ENCODE data around the gene PRUNE2.
"Not testable (repeated sequence)": the region's sequence is repeated elsewhere in the genome, so short reads cannot be mapped to it uniquely, and the experiment has no call there.

Gene PRUNE2, protein sequence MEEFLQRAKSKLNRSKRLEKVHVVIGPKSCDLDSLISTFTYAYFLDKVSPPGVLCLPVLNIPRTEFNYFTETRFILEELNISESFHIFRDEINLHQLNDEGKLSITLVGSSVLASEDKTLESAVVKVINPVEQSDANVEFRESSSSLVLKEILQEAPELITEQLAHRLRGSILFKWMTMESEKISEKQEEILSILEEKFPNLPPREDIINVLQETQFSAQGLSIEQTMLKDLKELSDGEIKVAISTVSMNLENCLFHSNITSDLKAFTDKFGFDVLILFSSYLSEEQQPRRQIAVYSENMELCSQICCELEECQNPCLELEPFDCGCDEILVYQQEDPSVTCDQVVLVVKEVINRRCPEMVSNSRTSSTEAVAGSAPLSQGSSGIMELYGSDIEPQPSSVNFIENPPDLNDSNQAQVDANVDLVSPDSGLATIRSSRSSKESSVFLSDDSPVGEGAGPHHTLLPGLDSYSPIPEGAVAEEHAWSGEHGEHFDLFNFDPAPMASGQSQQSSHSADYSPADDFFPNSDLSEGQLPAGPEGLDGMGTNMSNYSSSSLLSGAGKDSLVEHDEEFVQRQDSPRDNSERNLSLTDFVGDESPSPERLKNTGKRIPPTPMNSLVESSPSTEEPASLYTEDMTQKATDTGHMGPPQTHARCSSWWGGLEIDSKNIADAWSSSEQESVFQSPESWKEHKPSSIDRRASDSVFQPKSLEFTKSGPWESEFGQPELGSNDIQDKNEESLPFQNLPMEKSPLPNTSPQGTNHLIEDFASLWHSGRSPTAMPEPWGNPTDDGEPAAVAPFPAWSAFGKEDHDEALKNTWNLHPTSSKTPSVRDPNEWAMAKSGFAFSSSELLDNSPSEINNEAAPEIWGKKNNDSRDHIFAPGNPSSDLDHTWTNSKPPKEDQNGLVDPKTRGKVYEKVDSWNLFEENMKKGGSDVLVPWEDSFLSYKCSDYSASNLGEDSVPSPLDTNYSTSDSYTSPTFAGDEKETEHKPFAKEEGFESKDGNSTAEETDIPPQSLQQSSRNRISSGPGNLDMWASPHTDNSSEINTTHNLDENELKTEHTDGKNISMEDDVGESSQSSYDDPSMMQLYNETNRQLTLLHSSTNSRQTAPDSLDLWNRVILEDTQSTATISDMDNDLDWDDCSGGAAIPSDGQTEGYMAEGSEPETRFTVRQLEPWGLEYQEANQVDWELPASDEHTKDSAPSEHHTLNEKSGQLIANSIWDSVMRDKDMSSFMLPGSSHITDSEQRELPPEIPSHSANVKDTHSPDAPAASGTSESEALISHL (N-terminal part only)

DNA sequence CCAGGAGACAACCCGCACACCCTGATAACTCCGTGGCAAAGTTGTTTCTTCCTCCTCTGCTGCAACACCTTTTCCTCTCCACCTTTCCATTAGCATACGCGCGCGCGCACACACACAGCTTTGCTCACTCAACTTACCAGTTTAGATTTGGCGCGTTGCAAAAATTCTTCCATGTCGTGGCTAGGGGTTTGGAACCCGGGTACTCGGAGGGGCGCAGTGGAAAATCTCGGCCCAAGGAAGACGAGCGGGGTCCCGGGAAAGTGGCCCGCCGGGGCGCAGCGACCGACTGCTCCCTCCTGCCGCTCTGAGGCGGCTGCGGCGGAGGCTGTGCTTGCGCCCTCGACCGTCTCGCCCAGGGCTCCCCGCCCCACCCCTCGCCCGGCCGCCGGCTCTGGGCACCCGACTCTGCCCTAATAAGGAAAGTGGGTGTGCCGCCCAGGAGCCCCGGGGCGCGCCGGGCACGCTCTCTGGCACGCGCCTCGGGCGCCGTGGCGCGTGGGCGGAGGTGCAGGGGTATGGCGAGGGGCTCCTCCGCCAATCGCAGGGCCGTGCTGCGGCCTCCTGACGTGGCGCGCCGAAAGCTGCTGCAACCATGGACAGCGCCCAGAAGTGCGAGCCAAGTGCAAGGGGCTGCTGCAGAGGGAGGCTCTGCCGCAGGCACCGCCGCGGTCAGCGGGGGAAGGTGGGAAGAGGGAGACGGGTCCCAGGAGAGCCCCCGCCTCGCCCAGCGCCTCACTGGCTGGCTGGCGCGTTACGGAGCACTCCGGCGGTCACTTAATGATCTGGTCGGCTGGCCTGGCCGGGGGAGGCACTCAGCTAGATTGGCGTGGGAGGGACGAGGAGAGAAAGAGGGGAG, at the start of gene PRUNE2:
PRUNE2 (minus strand) TSS at position 324 of the 856 bp plus-strand sequence; CDS start at position 173, 151 bp downstream.
- peak; percentile 93 for DNase-seq

DNA sequence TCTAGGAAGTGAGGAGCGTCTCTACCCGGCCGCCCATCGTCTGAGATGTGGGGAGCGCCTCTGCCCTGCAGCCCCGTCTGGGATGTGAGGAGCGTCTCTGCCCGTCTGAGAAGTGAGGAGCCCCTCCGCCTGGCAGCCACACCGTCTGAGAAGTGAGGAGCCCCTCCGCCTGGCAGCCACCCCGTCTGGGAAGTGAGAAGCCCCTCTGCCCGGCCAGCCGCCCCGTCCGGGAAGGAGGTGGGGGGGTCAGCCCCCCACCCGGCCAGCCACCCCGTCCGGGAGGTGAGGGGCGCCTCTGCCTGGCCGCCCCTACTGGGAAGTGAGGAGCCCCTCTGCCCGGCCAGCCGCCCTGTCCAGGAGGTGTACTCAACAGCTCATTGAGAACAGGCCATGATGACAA, 49.5 kb upstream of the PRUNE2 start:
- DNase-seq, result not testable (repeated sequence)

DNA sequence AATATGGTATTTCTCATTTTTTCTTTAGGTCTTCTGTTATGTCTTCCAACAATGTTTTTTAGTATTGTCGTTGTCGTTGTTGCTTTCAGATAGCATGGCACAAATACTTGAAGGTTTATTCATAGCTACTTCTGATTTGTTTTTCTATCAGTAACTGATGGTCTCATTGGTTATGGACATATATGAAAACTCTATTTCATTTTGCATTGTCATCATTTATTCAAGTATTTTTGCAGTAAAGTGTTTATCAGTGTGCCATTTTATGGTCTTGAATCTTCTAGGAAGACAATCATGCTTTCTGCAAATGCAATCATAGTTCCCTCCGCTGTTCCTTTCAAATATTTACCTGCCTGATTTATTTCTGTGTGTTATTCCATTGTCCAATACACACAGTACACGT, 44.0 kb upstream of the PRUNE2 start:
- DNase-seq, result no peak

DNA sequence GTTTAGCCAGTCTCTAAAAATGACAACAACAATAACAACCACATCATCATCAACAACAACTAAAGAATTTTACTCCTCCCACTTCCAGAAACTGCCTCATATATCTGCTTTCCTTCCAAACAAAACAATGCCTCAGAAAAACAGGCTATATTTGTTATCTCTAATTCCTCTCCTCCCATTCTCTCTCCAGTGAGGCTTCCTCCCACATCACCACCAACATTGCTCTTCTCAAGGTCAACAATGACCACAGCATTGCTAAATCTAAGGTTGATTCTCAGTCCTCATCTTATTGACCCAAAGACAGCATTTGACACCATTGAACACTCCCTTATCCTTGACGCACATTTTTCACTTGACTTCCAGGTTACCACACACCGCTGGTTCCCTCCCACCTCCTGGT, 38.1 kb upstream of the PRUNE2 start:
- no peak for DNase-seq

DNA sequence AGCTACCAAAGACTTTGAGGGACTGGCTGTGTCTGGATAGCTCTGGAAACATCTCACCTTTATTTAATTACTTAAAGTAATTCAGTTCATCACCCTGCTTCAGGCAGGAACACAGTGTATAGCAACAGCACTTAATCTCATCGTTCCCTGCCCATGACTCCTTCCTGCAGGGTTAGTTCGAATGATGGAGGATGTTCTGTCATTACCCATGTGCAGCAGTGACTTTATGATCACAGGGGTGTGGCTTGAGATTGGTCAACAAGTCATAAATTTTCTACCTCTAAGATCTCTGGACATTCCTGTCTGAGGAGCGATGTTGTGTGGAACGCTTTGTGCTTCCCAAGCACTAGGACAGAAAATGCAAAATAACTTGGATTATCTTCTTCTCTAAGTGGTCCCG, 37.1 kb upstream of the PRUNE2 start:
- no peak for DNase-seq

DNA sequence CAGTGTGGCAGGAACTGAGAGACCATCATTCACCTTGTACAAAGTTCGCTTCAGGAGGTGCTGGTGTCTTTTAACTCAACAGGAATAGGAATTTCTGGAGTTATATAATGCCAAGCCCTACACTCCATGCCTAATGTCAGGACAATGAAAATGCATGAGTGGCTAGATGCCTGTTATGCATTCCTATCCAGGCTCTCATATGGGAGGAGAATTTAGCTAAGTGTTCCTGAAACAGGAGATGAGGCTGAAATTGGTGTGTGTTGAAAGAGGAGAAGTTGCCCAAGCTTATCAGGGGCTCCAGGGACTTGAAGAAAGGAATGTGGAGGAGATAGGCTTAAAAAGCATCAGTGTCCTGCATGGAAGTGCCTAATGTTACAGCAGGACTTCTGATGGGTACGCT, 26.8 kb upstream of the PRUNE2 start:
- DNase-seq, result no peak

DNA sequence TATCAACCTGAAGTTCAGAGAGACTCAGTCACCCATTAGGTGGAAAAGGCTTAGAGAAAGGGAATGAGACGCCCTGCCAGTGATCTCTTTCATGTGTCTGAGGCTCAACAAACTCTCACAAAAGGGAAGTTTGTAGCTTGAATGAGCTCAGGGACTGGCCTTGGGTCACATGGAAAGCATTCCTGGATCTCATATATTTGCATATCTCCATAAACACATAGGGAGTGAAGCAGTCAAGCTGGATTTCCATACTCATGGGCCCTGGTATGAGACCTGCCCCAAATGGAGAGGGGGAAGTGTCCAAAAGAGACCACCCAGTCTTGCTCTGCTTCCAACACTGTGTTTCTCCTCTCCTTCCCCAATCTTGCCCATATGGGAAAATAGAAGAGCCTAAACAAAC, 26.4 kb upstream of the PRUNE2 start:
- DNase-seq, result no peak

DNA sequence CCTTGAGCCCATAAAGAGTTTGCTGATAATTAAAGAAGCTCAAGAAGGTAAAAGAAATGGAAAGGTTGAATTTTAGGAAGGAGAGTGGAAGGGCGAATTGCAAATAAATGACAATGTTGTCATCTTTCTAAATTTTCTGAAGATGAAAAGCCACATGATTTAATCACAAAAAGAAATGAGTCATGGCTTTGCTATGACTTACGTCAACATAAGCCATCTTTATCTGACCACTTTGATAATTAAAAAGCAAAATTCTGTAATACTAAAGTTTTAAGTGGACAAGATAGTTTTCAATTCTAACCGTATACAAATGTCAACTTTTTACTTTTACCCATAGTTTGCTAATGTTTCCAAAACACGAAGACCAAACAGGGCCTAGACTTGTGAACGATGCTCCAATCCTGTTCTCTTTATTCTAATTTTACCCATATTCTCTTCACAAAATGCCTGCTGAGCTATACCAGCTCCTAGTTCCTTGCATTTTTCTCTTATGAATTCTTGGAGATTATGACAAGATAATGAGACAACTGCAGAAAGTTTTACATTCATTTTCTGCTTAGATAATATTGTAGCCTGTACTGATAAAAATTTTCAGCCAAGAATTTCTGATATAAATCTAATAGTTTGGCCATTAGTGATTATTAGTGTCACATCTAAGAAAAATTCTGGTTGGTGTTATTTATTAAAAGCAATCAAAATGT, 21.8 kb upstream of the PRUNE2 start:
- no peak for DNase-seq

DNA sequence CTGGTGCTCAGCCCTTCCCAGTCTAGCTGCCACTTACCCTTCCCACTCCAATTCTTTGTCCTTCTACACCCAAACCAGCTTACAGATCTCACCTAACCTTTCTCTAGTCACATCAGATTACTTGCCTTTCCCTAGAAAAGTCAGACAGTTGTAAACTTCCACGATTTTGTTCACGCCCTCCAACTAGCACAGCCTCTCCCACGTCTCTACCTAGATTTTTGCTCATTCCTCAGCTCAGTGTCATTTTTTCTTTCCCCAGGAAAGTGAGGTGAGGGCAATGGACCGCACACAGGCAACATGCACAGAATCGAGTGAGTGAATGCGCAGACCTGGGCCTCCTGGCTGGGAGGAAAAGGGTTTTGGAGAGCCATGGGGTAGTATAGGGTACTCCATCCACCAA, 20.9 kb upstream of the PRUNE2 start:
- no peak for DNase-seq

DNA sequence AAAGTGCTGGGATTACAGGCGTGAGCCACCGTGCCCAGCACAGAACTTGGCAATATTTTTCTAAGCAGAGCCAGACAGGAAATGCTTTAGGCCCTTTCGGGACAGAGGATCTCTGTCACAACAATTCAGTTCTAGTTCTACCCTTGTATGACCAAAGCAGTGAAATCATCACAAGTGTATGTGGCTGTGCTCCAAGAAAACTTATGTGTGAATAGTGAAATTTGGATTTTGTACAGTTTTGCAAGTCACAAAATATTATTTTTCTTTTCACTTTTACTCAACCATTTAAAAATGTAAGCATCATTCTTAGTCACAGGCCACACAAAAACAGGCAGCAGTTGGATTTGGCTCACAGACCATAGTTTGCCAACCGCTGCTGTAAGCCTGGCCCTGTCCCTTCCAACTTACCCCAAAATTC, 20.4 kb upstream of the PRUNE2 start:
- DNase-seq, result no peak

DNA sequence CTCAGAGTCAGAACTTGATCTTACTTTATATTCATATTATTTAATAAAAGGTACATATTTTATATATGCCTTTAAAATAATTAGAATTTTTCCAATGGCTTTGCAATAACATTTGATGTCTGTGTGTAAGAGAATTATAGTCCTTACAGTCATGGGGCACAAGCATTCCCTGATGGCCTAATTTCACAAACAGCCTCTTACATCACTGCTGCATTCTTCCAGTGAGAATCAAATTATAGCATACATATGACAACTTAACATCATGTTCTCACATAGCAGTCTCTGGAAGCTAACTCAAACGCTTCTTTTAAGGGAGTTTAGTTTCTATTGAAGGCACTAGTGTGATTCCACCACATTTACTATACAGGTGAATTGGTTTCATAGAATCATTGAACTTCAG, 15.3 kb upstream of the PRUNE2 start:
- no peak for DNase-seq

DNA sequence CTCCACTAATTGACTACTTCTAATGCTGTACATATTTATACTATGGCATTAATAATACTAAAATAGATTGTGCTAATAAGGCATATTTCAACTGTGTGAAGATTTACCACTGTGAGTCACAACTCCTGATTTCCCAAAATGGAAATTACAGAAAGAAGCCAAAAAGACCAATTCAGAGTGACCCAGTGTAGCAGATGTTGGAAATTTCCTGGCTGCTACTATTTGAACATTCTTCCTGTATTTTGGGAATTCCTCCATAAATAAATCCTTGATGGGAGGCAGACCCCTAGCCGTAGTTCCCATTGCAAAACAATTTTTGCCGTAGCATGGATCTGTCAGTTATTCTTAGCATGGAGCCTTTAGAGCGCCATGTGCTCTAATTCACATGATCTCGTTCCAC, 11.4 kb upstream of the PRUNE2 start:
- DNase-seq, result no peak

DNA sequence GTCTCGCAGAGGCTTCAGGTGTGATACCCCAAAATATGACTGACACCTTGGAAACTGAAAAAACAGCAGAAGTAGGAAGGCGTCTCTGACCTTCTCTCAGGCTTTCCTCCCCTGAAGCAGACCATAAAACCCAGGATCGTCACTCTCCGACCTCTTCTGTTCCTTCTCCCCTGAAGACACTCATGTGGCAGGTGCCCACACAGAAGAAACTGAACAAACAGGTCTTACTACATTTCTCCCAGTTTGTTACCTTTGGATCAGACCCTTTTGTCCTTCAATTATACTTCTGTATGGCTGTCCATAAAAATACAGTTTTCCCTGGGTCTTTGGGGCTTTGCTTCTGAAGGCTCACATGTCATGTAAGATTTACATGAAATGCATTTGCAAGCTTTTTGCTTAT, 10.3 kb upstream of the PRUNE2 start:
- no peak for DNase-seq

DNA sequence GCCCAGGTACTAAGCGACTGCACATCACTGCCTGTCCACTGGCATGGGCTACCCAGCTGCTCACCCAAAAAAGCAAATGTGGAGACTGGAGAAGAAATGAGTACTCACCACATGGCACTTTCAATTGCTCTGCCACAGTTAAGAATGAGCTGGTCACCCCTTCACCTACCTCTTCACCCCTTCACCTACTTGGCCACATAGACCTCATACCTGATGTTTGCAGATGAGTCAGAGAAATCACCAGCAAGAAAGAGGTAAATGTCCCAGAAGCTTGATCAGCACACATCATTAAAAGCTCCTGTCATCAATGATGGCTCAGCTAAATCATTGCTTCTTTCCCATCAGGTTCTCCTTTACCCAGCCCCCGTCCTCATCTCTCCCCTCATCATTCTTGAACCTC, 7.6 kb upstream of the PRUNE2 start:
- no peak for DNase-seq

DNA sequence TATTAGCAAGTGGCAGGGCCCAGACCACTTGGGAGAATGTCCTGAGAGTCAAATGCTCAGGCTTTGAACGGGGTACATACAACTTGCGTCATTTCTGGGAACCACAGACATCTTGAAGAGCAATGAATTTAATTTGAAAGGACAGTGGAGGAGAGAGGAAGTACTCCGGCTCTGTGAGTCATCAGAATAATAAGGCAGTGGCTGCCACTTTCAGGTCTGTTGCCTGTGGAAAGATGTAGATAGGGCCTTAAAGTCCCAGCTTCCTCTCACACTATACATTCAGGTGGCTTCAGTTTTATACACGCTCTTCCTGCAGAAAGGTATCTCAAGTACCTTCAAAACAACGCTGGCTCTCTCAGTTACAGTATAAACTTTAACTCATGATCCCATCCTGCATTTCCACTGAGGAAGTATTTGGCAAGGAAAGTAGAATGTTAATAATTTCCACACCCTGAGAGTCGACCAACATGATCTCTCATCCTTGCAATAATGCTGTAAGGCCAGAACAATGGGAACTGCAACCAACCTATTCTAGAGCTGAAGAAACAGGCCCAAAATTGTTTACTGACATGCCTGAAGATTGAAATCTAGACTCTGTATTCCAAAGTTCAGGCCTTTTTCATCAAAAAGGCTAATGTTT, 6.8 kb upstream of the PRUNE2 start:
- DNase-seq, result peak; percentile 8

DNA sequence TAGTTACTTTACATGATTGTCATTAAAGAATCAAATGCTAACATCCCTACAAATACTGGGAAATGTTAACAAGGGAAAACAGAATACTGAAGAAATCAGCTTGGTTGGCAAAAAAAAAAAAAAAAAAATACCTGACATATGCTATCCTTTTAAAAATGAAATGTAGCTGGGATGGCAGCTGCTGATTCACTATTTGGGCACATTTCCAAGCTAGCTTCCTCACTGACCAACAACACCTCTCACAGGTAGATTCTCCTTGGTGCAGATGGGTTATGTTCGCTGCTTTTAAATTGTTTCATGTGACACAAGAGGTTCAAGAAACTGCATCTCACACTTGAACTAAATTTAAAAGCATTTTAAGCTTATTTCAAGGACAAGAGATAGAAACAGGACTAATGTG, 6.1 kb upstream of the PRUNE2 start:
- no peak for DNase-seq

DNA sequence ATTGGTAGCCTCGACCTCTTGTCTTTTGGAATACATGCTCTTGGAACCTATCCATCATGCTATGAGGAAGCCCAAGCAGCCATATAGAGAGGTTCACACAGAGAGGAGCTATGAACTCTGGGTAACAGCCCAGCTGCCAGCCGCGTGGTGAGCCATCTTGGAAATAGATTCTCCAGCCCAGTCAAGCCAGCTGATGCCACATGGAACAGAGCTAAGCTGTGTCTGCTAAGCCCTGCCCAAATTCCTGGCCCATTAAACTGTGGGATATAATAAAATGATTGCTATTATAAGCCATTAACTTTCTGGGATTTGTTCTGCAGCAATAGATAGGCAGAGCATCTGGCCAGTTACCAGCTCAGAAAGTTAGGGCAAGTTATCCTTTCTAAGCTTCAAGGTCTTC, 4.9 kb upstream of the PRUNE2 start:
- DNase-seq, result no peak

DNA sequence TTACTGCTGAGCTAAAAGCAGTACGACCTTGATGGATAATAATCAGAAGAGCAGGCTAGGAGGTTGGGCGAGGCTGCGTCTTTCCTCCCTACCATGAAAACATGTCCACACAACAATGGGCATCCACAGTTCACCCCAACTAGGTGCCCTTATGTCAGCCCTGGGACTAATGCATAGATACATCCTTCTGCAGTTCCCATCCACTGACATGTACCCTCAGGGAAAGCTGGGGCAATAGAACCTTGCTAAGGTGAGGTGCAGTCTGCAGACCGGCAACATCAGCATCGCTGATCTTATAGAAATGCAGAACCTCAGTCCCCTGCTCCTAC, 697 bp upstream of the PRUNE2 start:
- DNase-seq, result no peak

DNA sequence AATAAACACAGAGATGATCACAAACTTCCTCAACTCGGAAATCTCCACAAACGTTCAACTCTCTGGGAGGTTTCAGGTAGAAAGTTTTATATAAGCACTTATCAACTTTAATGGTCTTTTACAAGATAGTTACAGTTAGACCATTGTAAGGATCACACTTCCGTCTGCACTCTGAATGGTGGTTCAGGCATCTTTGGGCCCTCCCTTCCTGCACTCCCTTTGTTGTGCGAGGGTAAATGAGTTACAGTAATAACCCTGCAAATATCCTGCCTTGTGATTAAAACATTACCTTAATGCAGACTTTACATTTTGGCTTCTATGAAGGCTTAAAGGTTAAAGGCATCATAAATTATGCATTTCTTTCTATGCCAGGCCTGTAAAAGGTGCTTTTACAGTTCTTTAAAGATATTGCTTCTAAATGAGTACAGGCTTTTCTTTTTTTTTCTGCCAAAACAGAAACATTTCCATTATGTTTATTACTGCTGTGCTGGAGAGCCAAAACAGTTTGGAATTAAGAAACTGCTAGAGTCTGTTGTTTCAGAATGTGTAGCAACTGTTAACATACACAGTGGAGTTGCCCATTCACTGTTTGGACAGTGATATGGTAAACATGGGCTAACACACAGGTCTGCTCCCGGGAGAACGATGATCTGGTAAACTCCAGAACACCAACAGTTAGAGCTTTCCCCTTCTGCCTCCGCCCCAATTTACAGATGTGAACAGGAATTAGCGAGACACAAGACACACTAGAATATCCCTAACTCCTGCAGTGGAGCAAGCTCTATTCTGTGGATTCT, 1.1 kb downstream of the PRUNE2 start:
- no peak for DNase-seq

DNA sequence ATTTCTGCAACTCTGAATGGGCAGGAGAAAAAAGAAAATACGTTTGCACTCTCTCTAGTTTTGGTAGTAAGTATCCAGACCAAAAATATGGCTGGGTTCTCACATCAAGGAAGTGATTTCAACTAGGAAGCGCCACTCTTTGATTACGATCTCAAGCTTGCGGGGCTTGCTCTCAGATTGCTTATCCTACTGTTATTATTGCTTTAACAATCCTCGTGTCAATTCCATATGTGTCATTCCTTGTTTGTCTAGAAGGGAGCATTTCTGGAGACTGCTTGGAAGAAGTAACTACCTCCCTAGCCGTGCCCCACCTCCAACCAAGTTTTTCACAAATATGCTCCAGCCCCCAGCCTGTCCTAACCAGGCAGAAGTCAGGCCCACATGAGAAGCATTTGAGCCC, 3.5 kb downstream of the PRUNE2 start:
- no peak for DNase-seq

Data from retina (tissue), 1 donor.